Left renal cortex interstitium (tissue), 4 donors: ENCODE results near the gene TNFSF8. TPM values are rescaled to one million over a fixed set of nuclear protein-coding genes. Genes with fewer than 3 reads are reported as not detected.

Experiments used
- DNase-seq, 4 donors: peaks; one replicate each; pipeline ENCODE4 v3.0.0-alpha.2; 2013; ENCODE audit warnings: low read depth in 4 of 4, low spot score in 2 of 4, missing footprints in 1 of 4
- polyA plus RNA-seq, 4 donors: library from polyadenylated mRNA; unstranded; fragments of 120-200 nt; gene quantifications; one replicate each; pipeline ENCODE4 v1.2.1, GENCODE V29; 2013; ENCODE audit not compliant: insufficient read length in 4 of 4

The TNFSF8 gene
- polyA plus RNA-seq, 4 donors = 0.39 to 0.68 (median 0.52) TPM

DNA sequence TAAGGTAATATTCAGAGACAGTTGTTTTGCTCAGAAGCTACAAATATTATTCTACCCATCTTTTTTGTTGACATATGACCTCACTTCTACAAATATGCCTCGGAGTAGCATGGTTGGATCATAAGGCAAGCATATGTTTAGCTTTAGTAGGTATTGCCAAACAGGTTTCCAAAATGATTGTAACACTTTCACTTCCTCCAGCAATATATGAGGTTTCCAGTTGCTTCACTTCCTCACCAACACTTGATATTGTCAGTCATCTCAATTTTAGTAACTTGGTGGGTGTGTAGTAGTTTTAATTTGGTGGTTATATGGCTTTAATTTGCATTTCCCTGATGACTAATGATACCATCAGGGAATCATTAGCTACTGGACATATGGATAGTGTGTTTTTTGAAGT, 46.7 kb downstream of the TNFSF8 start:
- DNase-seq = no peak

DNA sequence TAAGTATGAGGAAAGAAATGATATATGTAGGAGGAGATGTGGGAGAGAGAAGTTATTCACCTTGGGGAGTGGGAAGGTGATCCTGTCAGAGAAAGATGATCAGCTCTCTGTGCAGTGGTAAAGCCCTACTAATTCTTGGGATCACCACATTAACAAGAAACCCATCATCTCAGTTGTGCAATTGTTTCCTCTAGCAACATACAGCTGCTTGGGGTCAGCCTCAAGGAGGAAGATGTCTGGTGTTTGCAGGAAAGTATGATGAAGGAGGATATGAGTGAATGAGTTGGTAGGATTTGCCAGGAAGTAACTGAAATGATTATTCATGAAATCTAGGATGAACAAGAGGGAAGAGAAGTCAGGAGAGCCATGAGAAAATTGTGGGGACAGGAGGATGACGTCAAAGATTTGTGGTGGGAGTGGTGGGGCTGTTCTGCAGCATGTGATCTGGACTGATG, 50.1 kb downstream of the TNFSF8 start:
- DNase-seq = no peak

- no peak for DNase-seq
These were observed 51.4 kb downstream of the TNFSF8 start for GRCh38 chr9:114878879-114879564.

DNA sequence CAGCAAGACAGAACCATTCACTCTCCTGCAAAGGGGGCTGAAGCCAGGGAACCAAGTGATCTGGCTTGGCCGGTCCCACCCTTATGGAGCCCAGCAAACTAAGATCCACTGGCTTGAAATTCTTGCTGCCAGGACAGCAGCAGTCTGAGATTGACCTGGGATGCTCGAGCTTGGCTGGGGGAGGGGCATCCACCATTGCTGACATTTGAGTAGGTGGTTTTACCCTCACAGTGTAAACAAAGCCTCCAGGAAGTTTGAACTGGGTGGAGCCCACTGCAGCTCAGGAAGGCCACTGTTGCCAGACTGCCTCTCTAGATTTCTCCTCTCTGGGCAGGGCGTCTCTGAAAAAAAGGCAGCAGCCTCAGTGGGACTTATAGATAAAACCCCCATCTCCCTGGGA, 60.5 kb downstream of the TNFSF8 start:
- no peak for DNase-seq

GRCh38 chr9:114869378-114869777, 61.0 kb downstream of the TNFSF8 start:
- no peak for DNase-seq

DNA sequence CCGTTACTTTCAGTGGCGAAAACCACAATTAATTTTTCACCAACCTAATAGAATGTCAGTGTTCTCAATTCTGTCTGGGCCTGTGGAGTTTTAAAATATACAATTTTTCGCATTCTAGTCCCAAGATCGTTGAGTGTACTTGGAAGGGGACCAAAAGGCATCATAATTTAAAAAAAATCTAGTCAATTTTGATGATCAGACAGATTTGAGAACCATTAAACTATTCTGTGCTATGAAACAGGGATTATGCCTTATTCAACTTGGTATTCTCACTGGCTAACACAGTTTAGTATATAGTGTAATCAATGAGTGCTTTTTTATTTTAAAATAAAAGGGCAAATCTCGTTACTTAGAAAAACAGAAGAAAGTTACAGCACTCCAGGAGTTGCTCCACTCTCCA, 63.1 kb downstream of the TNFSF8 start:
- DNase-seq = no peak

DNA sequence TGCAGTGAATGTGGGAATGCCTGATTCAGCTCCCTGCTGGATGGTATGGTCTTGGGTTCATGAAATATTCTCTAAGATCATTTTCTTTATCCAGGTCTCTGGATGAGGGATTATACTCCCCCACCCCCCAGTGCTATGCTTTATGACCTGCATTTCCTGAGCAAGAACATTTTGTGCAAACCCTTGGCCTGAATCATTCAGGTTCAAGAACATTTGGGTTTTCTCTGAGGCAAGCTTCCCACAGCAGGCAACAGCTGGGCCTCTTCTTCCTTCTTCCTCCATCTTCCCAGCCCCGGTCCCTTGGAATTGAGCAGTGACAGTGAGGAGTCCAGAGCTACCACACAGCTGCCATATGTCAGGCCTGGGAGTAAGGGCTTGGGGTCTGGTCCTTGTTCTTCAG, 65.9 kb downstream of the TNFSF8 start:
- DNase-seq = peak in 3 of 4 donors; percentile 22 to 37 (median 26)

DNA sequence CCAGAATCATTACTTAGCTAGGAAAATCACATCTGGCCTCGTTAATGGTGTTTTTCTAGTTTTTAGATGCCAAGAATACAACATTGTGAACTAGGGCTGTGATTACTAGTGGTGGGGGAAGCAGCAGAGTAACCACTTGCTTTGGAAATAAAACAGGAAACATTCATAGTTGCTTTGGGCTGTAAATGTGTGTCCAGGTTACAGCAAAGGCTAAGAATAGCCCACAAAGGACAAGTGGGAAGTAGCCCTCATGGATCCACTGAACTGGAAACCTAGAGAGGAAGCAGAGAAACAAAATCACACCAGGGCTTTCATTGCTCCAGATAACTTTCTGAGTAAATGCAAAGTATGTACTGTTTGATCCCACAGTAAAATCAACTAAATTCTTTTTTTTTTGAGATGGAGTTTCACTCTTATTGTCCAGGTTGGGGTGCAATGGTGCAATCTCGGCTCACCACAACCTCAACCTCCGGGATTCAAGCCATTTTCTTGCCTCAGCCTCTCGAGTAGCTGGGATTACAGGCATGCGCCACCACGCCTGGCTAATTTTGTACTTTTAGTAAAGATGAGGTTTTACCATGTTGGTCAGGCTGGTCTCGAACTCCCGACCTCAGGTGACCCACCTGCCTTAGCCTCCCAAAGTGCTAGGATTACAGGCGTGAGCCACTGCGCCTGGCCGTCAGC, 68.3 kb downstream of the TNFSF8 start:
- DNase-seq = no peak

GRCh38 chr9:114861273-114861672, 69.1 kb downstream of the TNFSF8 start:
- DNase-seq = no peak

GRCh38 chr9:114860187-114860586, 70.2 kb downstream of the TNFSF8 start:
- DNase-seq = no peak

DNA sequence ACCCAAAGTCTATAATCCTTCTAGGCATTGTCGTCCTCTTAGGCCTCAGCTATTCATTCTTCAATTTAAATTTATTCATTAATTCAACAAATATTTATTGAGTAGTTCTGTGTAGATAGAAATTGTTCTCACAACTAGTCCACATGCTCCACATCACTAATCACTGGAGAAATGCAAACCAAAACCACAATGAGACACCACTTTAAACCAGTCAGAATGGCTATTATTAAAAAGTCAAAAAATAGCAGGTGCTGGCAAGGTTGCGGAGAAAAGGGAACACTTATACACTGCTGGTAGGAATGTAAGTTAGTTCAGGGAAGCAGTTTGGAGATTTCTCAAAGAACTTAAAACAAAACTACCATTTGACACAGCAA, 73.5 kb downstream of the TNFSF8 start:
- no peak for DNase-seq

DNA sequence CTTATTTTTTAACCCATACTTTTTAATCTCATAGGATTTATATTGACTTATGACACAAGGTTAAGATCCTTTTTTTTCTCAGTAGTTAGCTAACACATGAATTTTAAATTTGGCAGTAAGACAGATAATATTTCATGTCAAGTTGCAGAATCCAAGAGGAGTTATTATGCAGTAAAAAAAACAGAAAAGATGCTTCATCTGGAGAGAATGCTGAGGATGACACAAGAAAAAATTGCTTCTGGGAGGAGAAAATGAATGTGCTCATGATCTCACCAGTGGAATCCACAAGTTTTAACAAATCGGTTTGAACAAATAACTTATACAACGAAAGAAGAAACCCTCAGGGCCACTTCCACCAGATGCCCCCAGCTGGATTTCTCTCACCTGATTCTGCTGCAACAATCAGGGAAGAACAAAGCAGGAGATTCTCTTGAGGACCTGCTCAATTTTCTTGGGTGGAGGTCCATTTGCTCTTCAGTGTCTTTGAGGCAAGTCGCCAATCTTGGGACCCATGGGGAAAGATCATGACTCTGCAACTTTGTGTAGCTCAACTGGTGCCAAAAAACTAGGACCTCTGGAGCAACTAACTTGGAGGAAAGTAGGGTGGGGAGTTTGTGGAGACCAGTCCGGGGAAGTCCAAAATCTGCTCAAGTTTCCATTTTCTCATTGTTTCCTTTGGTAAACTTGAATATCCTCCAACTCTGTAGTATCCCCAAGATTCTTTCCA, 74.0 kb downstream of the TNFSF8 start:
- no peak for DNase-seq

DNA sequence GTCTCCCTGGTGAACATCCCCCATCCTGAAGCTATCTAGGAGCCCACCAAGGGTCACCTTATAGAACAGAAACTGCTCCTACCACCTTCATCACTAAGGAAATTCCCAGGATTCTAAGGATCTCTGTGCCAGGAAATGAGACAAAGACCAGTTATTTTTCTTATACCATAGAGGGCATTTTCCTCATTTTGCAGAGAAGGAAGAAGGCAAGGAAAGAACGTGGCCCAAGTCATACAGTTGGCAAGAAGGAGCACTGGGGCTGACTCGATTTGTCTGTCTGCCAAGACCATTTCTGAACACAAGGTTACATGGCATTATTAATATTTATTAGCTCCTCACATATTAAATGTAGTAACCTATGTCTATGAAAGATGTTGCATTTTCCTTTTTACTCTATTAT, 74.9 kb downstream of the TNFSF8 start:
- no peak for DNase-seq

- DNase-seq = no peak
These were observed 75.5 kb downstream of the TNFSF8 start for GRCh38 chr9:114854736-114855355.

GRCh38 chr9:114853071-114853855, 77.1 kb downstream of the TNFSF8 start:
- no peak for DNase-seq

DNA sequence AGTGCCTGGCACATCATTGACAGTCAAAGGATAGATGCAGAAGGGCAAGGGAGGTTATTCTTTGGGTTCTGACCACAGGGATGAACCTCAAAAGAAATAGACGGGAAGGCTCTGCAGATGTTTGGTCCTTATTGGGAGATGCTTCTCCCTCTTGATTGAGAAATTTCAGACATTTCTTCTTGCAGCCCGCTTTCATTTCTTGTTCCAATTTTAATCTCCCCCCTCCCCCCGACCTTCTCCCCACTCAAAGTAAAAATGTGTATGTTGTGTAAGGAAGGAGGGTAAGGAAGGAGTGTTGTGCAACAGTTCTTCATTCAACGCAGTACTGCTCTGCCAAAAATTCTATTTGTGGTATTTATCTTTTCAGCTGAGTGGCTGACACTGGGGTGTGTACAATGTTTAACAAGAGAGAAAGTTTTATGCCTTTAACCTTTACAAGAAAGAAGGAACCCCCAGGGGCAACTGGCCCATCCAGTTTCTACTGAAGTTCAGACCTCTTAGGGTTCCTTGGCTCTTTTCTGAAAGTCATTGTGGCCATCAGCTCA, 78.3 kb downstream of the TNFSF8 start:
- DNase-seq = no peak

GRCh38 chr9:114851306-114851705, 79.1 kb downstream of the TNFSF8 start:
- DNase-seq = no peak
